Effector memory CD4-positive, alpha-beta T cell (primary cell): ENCODE results near the gene TOR2A.
A peak's percentile ranks its signal among the peaks of the same experiment; 100 is the strongest.

Experiments
- DNase-seq, 3 donors: peaks; one replicate each; pipeline ENCODE4 v3.0.0-alpha.2; 2020
- H3K27ac ChIP-seq: 2 replicates; pipeline ENCODE4 v1.7.0; 2013; ENCODE audit warnings: mild to moderate bottlenecking, low read length, moderate library complexity; ENCODE audit not compliant: insufficient read depth, poor library complexity, severe bottlenecking
- H3K27me3 ChIP-seq: replicated peaks from 2 replicates; pipeline ENCODE4 v1.7.0; 2013; ENCODE audit warnings: mild to moderate bottlenecking, low read length; ENCODE audit not compliant: insufficient read depth, control insufficient read depth, poor library complexity, severe bottlenecking
- H3K36me3 ChIP-seq: 2 replicates; pipeline ENCODE4 v1.7.0; 2013; ENCODE audit warnings: mild to moderate bottlenecking, low read length, moderate library complexity; ENCODE audit not compliant: control insufficient read depth, insufficient read depth
- H3K4me1 ChIP-seq: 2 replicates; pipeline ENCODE4 v1.7.0; 2013; ENCODE audit warnings: low read length, mild to moderate bottlenecking; ENCODE audit not compliant: control insufficient read depth, insufficient read depth, poor library complexity, severe bottlenecking
- H3K4me3 ChIP-seq: 2 replicates; pipeline ENCODE4 v1.7.0; 2013; ENCODE audit warnings: low read length, low read depth, mild to moderate bottlenecking; ENCODE audit not compliant: insufficient read depth, poor library complexity, severe bottlenecking
- H3K9me3 ChIP-seq: 2 replicates; pipeline ENCODE4 v1.7.0; 2013; ENCODE audit warnings: mild to moderate bottlenecking, low read length, moderate library complexity; ENCODE audit not compliant: control insufficient read depth

Gene TOR2A

DNA sequence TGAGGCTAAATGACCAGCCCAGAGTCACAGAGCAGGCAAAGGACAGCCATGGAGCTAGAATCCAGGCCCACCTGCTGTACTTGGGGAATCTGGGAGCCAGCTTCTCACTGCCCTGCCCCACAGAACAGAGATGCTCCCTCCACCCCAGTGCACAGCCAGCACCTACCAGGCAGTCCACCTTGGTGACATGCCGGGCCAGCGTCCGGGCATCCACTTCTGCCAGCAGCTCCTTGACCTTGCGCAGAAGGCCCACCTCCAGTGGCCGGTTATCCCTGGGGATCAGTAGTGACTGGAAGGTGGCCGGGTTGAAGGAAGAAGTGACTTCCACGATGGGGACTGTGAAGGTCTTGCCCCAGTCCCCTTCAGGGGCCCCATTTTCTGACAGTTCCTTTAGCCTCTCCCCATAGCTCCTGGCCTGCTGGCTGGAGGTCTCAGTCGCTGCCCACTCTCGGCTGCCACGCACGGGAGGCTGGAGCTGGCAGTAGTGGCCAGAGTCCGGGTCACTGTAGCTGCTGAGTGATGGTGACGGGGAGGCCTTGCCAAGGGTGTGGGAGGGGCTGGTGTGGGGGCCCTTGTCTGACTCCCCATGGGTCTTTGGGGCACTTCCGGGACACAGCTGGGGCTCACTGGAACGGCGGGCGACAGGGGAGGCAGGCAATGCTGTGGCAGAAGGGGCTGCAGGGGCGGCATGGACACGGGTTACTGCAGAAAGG, 9.5 kb upstream of the TOR2A start:
- Histone ChIP-seq H3K4me1 (no peaks in the 10 kb centered on the region), H3K36me3 (peaks cover 84% of the 10 kb centered on the region), H3K9me3 (no peaks in the 10 kb centered on the region), H3K27ac (no peak overlapping the region), H3K27me3 (no peaks in the 10 kb centered on the region), H3K4me3 (no peak overlapping the region)
- no peak for DNase-seq

DNA sequence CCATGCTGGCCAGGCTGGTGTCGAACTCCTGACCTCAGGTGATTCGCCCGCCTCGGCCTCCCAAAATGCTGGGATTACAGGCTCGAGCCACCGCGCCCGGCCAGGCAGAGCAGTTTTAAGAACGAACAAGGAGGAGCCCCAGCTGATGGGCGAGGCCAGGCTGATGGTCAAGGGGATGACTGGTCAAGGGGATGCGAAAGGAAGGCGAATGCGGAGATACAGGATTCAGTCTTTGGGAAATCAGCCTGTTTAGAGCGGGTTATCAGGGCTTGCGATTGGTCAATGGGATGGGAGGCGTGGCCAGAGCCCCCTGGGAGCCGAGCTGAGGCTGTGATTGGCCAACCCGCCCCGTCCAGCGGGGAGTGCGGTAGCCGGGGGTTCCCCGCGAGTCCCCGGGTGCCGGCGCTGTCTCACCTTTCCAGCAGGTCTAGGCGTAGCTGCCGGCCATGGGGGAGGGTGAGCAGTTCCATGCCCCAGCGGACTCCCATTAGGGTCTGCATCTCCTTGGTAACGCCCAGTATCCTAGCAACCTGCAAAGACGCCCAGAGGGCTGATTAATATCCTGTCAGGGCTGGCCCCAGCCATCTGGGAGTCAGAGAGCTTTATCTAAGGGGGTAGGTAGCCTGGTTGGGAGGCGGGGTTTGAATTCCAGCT, 7.5 kb upstream of the TOR2A start:
- Histone ChIP-seq H3K4me1 (no peaks in the 10 kb centered on the region), H3K9me3 (no peaks in the 10 kb centered on the region), H3K27ac (peak overlapping the region; percentile 32), H3K4me3 (no peak overlapping the region), H3K36me3 (peaks cover 82% of the 10 kb centered on the region), H3K27me3 (no peaks in the 10 kb centered on the region)
- DNase-seq: no peak

DNA sequence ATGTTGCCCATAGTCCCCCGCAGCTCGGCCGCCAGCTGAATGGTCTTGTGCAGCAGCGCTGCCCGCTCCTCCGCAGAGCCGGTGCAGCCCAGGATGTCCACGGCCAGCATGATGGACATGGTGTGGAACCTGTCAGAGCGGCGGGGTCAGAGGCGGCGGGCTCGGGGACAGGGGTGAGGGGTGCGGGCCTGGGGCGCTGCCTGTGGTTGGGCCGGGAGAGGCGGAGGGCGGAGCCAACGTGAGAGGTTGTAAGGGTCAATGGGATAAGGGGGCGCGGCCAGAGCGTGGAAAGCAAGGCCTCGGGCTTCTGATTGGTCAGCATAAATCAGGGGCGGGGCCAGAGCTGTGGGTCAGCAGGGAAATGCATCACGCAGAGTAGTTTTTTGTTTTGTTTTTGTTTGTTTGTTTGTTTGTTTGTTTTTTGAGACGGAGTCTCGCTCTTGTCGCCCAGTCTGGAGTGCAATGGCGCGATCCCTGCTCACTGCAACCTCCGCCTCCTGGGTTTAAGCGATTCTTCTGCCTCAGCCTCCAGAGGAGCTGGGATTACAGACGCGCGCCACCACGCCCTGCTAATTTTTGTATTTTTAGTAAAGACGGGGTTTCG, 6.8 kb upstream of the TOR2A start:
- no peaks in the 10 kb centered on the region for H3K27me3 ChIP-seq
- no peak for DNase-seq
- peaks cover 76% of the 10 kb centered on the region for H3K36me3 ChIP-seq
- no peaks in the 10 kb centered on the region for H3K4me1 ChIP-seq
- no peak overlapping the region for H3K4me3 ChIP-seq
- H3K9me3 ChIP-seq: no peaks in the 10 kb centered on the region
- no peak overlapping the region for H3K27ac ChIP-seq

DNA sequence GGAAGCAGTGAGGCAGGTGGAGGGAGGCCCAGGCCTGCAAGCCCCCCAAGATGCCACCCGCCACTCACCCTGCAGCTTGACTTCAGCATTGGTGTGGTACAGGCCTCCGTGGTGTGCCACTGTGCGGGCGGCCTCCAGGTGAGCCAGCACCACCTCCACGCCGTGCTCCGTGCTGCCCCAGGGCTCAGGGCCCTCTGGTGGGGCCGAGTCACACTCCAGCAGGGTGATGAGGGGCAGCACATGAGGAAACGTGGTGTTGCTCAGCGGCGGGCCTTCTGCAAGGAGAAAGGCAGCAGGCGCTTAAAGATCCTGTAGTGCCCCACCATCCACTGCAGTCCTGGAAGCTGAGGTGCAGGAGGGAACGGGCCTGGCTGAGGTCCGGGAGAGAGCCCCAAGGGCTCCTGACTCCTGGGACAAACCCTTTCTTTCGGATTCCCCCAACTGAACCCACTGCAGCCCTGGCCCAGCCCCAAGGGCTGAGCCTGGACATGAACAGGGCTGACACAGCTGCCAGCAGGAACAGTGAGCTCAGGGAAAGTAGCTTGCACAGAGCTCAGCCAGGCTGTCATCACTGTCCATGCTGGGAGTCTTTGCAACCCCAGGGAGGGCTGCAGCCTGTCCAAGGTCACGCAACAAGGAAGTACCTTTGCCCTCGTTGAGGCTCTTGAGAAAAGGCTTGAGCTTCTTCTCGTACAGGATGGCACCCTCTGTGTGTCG, 4.7 kb upstream of the TOR2A start:
- Histone ChIP-seq H3K36me3 (peaks cover 65% of the 10 kb centered on the region), H3K4me3 (no peak overlapping the region), H3K27me3 (no peaks in the 10 kb centered on the region), H3K9me3 (no peaks in the 10 kb centered on the region), H3K27ac (no peak overlapping the region), H3K4me1 (peaks cover 6% of the 10 kb centered on the region)
- DNase-seq: no peak

DNA sequence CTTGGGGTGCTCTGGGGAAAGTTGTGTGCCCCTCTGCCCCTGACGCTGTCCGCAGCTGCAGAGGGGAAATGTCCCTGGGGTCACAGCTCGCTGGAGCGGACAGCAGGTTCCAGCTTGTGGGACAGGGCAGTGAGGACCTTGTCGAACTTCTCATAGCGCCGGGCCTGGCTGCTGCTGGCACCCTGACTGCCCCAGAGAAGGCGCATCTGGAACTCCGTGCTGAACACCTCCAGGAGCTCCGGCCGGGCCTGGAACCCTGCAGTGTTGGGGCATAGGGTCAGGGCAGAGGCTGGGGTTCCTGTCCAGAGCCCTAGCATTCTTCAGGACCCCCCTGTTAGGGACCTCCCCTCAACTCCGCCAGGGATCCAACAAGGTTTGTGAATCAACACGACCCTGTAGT, 3.6 kb upstream of the TOR2A start:
- no peak overlapping the region for H3K27ac ChIP-seq
- H3K4me3 ChIP-seq: no peak overlapping the region
- no peaks in the 10 kb centered on the region for H3K9me3 ChIP-seq
- H3K36me3 ChIP-seq: peaks cover 55% of the 10 kb centered on the region
- peaks cover 12% of the 10 kb centered on the region for H3K4me1 ChIP-seq
- no peak for DNase-seq
- H3K27me3 ChIP-seq: no peaks in the 10 kb centered on the region

DNA sequence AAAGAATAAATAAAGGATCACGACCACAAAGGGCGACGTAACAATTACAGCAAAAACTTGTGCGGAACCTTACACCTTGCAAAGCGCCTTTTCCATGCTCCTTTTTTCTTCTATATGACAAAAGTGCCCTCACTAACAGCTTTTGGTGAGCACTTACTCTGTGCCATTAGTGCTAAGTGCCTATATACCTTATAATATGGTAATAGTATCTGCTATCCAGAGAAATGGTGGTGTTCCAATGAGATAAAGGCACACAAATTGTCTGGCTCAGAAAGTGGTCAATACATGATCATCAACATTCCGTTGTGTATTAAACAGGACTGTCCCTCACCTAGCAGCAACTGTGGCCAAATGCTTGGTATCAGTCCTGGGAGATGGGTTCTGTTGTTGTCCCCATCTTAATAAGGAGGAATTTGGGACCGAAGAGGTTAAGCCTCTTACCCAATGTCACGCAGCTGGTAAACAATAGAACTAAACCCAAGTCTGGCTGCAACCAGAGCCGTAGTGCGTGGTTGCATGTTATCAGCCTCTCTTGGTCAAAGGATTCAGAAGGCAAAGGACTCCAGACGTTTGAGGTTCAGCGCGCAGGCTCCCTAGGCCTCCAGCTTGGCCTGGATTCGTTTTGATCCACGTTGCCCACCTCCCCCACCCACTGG, 564 bp upstream of the TOR2A start:
- Histone ChIP-seq H3K4me1 (peaks cover 12% of the 10 kb centered on the region), H3K9me3 (no peaks in the 10 kb centered on the region), H3K4me3 (no peak overlapping the region), H3K27ac (peak overlapping the region; percentile 86), H3K36me3 (peaks cover 29% of the 10 kb centered on the region), H3K27me3 (no peaks in the 10 kb centered on the region)
- DNase-seq: no peak

DNA sequence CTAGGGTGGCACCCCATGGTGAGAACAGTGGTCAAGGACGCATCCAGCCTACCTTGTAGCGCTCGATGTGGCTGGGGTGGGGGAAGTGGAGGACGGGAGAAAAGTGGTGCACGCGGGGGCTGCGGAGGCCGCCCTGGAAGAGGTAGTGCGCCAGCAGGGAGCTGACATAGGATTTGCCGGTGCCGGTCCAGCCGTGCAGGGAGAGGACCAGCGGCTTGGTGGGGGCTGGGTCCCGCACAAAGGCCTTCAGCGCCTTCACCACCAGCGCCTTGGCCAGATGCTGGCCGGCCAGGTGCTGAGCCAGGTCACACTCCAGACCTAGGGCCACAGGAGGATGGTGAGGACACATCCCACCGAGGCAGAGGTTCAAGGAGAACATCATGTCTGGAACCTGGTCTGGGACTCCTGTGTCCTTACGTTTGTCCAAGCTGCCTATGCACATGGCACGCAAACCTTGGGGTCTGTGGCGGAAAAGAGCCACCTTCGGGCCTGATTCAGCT, 797 bp downstream of the TOR2A start:
- no peaks in the 10 kb centered on the region for H3K9me3 ChIP-seq
- H3K27me3 ChIP-seq: no peaks in the 10 kb centered on the region
- H3K27ac ChIP-seq: peak overlapping the region; percentile 86
- H3K36me3 ChIP-seq: peaks cover 15% of the 10 kb centered on the region
- DNase-seq: no peak
- peaks cover 12% of the 10 kb centered on the region for H3K4me1 ChIP-seq
- H3K4me3 ChIP-seq: peak overlapping the region; percentile 70

DNA sequence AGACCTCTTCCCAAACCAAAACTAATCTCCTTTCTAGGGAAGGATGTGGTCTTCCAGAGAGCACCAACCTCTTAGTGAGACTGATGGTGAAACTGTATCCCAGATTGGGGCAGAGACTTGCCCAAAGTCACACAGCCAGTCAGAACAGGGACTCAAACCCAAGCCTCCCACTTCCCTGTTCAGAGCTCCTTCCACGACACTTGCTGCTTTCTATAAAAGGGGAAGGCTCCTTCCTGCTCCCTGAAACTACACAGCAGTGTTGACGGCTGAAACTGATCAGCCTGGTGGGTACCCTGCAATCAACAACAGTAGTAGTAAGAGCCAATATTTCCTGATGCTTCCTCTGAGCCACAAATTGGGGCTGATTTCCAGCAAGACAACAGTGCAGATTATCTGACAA, 1.5 kb downstream of the TOR2A start:
- Histone ChIP-seq H3K36me3 (peaks cover 9% of the 10 kb centered on the region), H3K4me3 (no peak overlapping the region), H3K27ac (no peak overlapping the region), H3K27me3 (no peaks in the 10 kb centered on the region), H3K4me1 (peaks cover 12% of the 10 kb centered on the region), H3K9me3 (no peaks in the 10 kb centered on the region)
- DNase-seq: no peak

DNA sequence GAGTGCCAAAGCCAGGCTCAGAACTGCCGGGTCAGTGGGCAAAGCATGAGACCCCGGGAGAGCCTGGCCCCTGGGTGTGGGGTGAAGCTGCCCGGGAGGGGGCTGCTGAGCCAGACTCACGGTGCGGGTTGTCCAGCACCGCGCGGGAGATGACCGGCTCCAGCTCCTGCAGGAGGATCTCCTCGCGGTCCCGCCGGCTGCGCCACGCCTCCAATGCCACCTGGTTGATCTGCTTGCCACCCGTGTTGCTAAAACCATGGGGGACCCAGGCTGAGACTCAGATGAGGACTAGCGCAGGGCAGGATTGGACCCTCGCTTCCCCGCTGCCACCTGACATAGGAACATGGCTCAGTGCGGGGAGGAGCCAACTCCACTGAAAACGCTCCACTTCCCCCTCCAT, 2.6 kb downstream of the TOR2A start:
- H3K9me3 ChIP-seq: no peaks in the 10 kb centered on the region
- H3K4me3 ChIP-seq: no peak overlapping the region
- H3K27me3 ChIP-seq: no peaks in the 10 kb centered on the region
- DNase-seq: no peak
- H3K27ac ChIP-seq: no peak overlapping the region
- H3K4me1 ChIP-seq: peaks cover 12% of the 10 kb centered on the region
- no peaks in the 10 kb centered on the region for H3K36me3 ChIP-seq
